HuH-7 (cell line): Measurements from ENCODE around the gene GLS.
"Not testable (repeated sequence)": the region's sequence is repeated elsewhere in the genome, so short reads cannot be mapped to it uniquely, and the experiment has no call there.

Experiments
- DNase-seq: peaks from one replicate; pipeline ENCODE4 v3.0.0; 2011; ENCODE audit warnings: low spot score

The GLS gene

DNA sequence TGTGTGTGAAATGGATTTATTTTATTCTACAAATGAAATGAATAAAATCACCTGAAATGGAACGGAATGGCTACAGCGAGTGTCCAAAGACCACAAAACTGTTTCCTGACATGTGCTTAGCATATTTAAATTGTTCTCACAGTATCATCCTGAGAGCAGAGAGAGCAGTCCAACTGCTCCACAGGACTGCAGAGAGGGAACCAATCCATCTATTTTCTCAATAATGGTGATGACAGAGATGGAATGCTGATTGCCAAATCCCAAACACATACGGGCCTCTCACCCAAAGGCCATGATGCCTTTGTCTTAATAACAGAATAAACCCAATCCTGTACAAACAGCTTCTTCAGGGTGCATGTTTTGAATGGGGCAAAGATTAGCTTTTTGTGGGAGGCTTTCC is 92.2 kb downstream of the GLS start:
- DNase-seq = no peak

DNA sequence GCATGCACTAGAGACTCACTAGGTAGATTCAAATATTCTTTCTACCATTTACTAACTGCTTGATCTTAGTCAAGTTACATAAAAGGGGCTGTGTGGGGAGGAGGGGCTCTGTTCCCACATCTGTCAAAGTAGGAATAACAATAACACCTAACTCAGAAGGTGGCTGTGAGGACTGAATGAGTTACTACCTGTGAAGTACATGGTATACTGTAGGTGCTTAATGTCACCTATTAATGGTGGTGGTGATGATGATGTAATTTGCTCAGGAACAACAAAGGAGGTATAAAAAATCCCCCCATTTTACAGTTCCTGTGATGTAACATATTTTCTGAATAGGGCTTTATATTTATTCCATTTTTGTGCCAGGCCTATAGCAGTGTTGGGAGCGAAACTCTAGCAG is 92.6 kb downstream of the GLS start:
- no peak for DNase-seq

DNA sequence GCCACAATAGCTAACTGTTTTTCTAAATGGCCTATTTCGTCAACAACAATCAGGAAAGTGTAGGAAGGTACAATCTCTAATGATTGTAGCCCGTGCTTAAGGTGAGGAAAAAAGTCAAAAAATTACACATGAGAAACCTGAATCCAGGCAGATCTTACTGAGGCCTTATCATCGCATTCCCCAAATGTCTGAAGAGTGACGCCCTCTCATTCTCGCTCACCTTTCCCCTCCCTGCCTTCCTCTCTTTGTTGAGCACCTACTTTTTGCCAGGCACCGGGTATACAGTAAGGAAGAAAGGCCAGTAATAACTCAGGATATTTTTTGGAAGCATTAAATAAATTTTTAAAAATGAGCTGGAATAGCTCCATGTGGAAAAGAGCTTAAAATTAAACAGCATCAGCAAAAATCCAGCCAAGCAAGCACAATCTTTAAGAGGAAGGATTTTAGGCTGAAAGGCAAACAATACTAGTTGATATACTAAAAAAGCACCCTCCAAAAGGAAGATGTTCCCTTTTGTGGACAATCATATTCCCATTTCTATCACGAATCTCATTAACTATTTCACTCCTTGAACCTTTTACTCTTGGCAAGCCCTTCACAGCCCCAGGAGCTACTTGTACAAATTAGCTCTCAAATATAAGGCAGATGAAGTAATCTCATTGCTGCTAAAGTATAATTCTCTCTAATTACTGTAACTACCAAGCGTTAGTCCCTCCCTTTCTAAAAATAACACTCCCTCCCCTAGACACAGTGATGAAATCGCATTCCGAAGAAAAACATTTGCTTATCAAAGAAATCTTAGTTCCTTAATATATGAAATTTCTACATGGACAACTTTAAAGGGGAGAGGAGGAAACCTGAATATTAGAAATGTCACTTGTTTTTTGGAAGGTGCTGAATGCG is 93.4 kb downstream of the GLS start:
- DNase-seq = no peak

DNA sequence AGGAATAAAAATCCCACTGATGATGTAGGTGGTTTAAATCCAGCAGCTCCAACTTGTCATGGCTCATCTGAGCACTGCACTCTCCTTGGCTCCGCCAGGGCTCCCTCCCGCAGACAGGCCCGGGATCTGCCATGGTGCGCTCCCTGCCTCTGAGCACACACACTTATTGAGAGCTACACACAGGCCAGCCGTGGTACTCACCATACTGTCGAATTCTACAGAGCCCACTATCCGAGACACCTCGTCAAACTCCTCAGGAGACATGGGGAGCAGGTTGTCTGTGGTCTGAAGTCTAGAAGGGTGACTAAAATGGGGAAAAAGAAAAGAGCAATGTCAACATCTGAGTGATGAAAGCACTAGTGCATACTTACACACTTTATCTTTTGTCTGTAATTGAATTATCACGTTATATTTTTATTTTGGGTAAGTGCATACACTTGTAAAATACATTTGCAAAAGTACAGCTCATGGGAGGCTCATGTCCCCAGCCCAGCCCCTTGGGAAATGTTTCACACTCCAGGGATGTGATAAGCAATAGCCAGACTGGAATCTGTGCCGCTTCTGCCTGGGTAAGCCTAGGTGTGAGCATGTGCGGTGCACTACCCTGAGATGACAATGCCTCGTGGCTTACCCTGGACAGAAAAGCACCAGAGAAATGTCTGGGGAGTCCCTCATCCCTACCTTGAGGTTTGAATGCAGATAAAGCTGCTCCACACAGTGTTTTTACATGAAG is 94.2 kb downstream of the GLS start:
- no peak for DNase-seq

DNA sequence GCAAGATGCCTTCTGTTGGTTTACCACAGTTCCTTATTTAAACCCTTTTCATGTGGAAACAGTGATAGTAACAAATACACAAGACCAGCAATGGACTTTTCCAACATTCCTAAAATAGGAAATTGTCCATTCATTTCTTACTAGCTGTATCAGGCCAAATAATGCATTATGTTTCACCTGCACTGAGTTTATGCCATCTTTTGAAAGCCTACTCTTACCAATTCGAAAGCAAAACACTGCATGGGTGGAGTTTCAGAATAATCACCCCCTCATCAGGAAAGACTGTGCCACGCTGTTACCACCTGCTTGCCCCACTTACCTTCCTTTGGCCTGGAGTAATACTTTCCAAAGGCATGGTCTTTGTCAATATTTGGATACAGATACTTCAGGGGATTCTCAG is 95.9 kb downstream of the GLS start:
- no peak for DNase-seq

DNA sequence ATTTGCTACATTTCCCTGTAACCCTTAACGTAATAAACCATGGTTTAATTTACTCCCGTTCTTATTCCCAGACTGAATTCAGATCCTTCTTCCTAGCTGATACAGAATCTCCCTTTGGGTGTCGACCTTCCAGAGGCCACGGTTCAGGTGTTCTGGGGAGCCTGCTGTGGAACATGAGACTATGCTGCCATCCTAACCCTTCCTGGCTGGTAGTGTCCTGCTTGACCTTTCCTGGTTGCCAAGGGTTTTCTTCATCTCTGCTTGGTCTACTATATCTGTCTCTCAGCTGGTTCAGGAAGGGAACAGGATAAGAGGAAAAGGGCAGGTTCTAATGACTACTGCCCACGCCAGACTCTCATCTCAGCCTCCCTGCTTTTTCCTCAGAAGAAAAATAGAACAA is 96.9 kb downstream of the GLS start:
- no peak for DNase-seq

DNA sequence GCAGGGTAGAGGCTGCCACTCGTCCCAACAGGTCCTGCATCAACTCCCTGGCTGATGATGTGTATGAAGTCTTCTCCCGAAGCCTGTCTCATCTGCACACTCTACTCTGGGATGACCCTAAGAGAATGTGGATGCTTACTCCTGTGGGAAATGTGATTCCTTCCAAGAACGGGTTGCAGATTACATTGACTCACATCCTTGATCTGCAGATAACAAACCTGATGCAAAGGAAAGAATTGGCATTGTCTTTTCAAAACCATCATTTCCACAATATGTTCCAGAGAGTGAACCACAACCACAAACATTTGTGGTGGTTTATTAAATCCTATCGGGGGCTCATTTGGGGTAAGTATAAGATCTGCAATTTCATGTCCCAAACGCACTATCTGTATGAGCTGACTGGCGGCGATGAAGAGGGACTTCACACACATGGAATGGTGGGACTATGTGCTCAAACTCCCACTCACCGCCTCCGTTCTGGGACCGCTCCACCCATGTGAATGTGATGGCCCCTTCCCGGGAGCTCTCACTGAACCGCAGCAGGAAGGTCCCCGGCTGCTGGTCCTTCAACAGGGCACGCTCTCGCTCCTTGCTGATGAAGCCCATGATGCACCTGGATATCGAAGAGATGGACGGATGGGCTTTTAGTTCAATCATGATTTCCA is 97.9 kb downstream of the GLS start:
- DNase-seq = no peak

DNA sequence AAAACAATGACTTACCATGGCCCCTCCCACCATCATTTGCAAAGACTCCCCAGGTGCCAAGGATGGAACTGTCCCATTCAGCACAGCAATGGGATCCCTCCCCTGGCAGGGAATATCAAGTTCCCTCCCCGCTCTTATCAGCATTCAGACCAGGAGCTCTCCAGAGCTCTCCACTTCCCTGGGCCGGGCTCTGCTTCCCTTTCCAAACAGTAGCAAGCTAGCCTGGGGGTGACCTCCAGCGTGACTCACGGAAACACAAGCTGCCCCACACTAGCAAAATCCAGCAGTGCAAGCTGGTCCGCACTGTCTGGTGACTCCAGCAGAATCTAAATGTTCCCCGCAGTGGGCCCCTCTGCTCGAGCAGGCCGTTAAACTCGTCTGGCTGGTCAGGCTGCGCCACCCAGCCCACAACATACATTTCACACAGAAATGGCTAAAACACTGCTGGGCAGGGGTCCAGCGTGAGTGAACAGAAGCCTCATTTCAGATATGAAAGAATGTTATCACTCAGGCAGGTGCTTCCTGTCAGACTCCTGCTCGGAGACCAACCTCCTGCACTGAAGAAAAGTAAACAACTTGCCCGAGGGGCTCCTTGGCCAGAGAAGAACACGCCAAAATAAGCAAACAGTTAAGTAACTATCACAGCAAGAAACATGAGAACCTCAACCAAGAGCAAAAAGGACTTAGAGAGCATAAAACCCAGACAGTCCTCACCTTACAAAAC is 99.4 kb downstream of the GLS start:
- no peak for DNase-seq

DNA sequence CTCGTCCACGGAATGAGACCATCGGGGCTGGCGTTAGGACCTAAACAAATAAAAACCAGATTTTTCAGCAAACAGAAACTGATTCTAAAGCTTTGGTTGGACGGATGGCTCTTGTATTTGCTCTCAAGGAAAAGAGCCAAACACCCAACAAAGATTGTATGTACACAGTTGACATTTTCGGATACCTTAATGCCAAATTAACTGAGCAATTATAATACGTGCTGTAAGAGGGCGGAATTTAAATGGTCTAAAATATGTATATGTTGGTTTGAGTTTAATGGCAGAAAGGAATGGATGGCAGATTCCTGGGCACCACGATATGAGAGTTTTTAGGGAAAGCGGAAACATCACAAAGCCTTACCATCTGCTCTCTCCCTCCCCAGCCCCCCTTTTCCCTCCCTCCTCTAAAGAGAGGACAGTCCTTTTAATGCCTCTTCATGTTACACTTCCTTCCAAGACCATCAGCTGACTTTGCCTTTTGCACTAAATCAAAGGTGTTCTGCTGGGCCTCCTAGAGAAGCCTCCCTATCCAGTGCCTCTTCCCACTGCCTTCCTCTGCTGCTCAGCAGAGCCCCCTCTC is 100.1 kb downstream of the GLS start:
- no peak for DNase-seq

DNA sequence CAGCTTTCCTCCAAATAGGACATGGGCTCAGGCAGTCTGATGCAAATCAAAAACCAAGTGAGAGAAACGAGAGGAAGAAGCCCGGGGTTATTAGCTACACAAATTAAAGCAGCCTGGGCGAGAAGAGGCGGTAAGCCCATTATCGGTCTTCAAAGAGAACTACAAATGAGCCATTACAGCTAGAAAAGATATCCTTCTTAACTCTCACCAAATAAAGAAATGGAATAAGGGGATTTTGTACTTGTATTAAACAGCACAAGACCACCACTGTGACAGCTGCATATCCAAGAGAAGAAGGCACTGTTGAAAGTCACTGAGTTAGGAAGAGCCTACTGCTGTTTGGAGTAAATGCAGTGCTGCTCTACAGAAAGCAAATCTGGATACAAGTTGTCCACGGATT is 100.7 kb downstream of the GLS start:
- no peak for DNase-seq

DNA sequence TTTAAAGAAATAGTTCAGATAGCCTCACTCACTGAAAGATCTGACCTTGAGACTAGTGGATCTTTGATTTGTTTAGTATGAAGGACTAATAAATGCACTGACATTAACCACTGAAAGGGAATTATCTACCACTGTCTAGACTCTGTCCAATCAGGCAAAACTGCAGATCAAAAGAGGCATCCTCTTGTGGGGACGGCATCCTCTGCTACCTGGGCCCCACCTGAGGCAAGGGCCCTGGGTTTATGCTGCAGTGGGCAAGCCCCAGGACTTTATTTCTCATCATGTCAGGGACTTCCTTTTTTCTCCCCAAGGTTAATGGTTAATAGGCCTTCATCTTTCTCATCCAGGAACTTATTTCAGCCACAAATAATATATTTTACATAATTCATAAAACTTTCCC is 101.1 kb downstream of the GLS start:
- DNase-seq = no peak

DNA sequence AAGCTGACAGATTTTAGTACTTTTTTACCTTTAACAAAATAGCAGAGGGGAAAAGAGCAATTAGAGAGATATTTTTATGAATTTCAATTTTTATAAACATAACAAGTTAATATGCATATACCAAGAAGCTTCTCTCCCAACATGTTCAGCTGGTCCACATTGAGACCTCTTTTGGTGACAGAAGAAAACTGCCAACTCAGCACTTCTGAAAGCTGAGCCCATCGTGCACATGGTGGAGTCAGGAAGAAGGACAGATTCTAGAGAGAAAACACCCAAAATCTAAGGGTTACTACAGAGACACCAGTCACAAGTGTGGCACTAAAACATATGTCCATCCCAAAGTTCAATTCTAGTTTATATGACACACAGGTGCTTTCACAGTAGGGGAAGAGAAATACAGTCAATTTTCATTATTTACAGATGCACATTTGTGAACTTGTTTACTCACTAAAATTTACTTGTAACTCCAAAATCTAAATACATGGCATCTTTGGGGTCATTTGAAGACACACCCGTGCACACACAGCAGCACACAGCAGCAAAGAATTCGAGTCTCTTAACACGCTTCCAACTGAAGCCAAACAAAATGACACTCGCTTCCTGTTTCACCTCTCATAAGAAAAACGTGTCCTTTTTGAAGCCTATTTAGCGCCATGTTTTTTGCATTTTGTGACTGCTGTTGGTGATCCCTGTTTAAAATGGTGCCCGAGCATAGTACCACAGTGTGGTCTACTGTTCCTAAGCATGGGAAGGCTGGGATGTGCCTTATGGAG is 101.8 kb downstream of the GLS start:
- no peak for DNase-seq

DNA sequence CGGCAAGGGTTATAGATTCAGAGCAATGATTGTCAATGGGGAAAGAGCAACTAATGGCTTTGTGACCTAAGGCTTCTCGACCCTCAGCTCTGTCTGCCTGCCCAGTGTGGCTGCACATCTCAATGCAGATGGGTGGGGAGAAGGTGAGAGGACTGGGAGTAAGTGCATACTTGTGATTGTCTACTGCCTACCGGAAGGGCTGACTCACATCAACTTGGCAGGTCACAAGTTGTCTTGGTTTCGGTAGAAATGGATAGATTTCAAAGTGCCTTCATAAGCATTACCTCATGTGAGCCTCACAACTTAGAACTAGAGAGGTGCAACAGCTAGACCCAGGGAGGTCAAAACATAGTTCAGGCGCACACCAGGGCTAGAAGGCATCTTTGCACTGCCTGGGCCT is 104.0 kb downstream of the GLS start:
- no peak for DNase-seq

DNA sequence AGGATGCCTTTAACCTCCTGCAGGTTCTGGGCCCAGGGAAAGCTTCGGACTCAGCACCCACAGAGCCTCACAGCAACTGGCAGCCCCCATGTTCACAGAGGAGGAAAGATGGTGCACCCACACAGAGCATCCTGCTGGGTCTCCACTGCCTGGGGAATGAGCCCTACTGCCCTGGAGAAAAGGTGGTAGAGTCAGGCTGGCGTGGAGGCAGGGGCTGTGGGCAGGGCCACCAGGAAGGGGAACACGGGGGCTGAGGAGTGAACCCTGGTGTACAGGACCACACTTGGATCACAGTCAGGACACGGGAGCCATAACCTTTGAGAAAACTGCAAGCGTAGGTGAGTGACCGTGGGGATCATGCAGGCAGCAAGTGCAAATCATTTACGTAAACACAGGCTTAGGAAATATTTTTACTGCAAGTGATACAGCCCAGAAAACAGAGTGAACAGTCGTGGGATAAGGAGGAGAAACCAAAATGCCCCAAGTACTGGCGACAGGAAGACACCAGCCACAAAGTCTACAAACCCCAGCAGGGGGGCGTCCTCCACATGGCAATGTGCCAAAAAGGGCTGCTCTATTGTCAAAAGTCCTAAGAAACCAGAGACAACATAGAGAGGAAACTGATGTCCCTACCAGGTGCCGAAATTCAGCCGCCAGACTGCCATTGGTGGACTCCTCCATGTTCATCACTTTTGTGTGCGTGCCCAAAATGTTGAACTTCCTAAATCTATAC is 105.8 kb downstream of the GLS start:
- DNase-seq = no peak

DNA sequence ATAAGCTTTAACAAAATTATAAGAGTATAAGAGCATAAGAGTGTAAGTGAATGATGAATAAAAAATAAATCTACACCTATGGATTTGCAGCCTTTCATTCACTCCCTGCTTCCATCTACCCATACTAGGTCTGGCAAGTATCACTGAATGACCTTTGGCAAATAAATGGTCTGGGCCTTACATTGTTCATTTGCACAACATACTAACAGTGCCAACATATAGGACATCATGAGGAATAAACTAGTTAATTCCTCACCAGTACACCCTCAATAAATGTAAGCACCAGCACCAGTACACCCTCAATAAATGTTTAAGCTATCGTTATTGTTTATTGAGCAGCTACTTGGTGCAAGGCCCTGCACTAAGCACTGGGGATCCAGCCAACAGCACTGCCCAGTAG is 106.5 kb downstream of the GLS start:
- no peak for DNase-seq

DNA sequence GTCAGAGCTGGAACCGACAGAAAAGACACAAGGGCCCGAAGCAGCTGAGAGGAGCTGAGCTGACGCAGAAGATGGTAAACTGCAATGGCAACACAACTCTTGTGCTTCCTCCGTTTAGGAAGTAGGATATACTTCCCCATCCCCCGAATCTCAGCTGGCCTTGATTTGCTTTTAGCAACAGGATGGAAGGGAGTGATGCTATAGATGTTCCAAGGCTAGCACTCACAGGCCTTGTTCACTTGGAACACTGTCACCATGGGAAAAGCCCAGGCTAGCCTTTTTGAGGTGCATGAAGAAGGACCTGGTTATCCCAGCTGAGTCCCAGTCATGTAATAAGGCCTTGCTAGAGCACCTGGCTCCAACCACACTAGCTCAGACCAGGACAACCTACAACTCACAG is 107.3 kb downstream of the GLS start:
- no peak for DNase-seq

DNA sequence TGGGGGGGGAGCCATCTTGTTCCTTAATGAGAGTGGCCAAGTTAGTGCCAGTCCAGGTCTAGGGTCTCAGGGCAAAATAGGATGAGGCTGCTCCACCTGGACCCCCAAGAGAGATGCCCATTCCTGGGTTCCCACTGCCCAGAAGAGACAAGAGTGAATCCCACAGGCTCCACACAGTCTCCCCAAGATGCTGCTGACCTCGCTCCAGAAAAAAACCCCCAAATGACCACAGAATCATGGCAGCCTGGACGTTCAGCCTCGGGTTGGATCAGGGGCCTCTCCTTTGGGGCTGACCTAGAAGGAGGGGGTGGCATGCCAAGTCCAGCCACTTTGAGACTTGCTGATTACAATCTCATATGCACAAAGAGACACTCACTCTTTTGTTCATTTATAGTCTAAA is 108.3 kb downstream of the GLS start:
- no peak for DNase-seq

DNA sequence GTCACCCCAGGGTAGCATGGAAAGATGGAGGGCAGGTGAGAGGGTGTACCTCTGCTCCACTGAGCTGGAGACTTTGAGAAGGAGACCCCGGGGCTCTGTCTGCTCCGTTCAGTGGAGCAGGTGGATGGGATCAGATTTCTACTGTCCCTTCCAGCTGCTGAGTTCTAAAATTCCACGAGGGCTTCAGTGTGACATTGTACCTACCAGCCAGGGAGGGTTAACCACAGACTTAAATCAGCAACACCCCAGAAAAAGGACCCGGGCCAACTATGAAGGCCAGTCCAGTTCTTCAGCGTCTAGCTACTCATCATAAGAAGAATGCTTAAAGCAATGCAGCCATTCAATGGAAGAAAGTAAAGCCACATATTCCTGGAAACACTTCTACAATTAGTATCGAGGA is 109.5 kb downstream of the GLS start:
- DNase-seq = no peak

DNA sequence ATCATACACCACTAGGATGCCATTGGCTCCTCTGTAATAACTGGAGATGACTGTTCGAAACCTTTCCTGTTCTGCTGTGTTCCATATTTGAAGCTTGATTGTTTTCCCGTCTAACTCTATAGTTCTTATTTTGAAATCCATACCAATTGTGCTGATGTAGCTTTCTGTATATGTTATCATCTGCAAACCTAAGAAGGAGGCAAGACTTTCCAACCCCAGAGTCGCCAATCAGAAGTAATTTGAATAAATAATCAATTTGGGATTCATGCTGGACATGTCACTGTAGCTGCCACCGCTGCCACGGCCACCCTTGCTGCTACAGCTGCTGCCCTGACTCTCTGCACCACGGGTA is 112.6 kb downstream of the GLS start:
- no peak for DNase-seq

DNA sequence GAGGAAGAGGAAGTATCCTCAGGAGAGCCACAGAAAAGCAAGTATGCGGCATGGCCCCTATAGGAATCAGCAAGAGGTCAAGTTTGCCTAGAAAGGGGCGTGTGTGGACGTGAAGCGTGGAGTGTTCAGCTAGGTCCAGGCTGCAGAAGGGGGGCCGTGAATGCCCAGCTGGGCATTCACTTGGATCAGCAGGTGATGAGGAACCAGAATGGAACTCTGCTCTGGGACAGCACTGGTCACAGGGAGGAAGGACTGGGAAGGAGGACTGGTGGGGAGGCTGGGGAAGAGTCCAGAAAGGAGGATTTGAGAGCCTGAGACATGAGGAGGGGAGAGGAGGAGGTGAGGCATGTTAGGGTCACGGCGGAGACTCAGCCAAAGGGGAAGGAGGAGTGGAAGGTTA is 113.5 kb downstream of the GLS start:
- no peak for DNase-seq

DNA sequence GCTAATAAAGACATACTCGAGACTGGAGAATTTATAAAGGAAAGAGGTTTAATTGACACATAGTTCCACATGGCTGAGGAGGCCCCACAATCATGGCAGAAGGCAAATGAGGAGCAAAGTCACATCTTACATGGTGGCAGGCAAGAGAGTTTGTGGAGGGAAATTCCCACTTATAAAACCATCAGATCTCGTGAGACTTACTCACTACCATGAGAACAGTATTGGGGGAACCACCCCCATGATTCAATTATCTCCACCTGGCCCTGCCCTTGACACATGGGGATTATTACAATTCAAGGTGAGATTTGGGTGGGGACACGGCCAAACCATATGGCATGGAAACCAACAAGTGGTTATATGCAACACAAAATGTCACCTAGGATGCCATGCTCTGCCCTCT is 114.7 kb downstream of the GLS start:
- not testable (repeated sequence) for DNase-seq
